Measurements from ENCODE around the gene EIF2B5. TPM values are rescaled to one million over a fixed set of nuclear protein-coding genes. Genes with fewer than 3 reads are reported as not detected.

EIF2B5 gene
- 34.0 and 43.5 TPM in 2 replicates for total RNA-seq

DNA sequence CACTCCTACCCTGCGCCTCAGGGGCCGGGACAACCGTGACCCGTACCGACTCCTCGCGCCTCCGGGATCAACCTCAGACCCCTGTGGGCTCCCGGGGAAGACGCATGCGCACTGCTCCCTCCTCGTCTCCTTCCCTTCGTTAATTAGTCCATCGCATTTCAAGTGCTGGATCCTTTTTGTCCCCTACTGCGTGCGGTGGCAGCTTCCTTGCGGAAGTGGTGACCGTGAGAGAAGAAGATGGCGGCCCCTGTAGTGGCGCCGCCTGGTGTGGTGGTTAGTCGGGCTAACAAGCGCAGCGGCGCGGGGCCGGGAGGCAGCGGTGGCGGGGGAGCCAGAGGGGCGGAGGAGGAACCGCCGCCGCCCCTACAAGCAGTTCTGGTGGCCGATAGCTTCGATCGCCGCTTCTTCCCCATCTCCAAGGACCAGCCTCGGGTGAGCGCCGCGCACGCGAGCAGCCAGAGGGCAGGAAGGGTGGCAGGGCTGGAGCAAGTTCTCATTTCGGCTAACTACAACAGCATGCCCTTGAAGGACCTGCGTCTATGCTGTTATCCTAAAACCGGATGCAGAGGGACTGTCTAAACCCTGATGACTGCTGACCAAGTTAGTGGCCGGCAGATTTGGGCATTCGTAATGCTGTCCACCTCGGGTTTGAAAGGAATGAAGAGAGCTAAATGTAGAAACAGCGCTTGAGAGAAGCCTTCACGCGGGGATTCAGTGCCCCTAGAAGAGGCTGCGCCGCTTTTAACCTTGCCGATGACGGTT lies at the start of gene EIF2B5:
Gene EIF2B5, plus strand, starts transcription at position 210 of the 762 bp plus-strand sequence. Its CDS starts 28 bp downstream, at position 238.

DNA sequence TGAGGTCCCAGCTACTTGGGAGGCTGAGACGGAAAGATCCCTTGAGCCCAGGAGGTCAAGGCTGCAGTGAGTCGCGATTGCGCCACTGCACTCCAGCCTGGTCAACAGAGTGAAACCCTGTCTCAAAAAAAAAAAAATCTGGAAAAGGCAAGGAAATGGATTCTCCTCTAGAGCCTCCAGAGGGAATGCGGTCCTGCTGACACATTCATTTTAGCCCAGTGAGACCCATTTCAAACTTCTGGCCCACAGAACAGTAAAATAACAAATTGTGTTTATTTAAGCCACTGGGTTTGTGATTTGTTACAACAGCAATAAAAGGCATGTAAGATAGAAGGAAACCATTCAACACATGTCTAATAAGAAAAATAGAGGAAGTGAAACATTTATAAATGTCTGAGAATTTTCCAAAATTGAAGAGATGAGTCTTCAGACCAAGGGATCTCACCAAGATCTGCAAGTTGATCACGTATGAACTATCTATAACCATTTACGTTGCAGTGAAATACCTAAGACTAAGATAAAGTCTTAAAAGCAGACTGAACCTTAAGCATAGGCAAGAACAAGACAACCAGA lies 38.3 kb upstream of the EIF2B5 start, which contains the start of gene HTR3E:
Gene HTR3E, plus strand, starts transcription at position 254 of the 573 bp plus-strand sequence. CDS start 466 bp downstream, outside the sequence.

DNA sequence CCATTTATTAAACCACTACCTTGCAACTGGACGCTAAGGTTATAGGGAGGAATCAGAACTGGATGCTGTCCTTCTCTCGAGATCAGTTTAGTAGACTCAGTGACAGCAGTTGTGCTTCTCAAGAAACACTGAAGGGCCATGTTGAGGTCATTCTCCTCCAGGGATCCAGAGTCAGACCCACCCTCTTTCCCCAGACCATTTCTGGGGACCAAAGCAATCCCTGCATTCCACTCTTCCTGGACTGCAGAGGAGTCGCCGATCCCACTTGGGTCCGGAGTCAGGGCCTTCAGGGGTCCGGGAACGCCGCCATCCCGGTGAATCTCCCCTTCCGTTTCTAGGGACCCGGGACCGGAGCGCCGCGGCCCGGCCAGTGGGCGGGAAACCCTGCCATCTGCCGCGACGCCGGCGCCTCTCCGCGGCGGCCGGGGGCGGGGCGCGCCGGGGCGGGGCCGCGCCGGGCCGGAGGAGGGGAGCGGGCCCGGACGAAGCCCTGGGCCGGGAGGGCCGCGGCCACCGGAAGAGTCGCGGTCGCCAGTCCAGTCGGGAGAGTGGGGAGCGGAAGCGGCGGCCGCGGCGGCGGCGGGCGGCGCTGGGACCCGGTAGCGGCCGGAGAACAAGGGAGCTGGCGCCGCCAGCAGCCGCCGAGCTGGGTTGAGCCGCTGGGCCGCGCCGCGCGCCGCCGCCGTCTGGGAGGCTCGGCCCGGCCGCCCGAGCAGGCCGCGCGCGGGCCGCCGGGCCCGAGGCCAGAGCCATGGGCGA lies 19.9 kb downstream of the EIF2B5 start, which contains the start of gene DVL3:
Gene DVL3, plus strand, starts transcription at position 493 of the 759 bp plus-strand sequence. Its CDS starts 259 bp downstream, at position 752.

DNA sequence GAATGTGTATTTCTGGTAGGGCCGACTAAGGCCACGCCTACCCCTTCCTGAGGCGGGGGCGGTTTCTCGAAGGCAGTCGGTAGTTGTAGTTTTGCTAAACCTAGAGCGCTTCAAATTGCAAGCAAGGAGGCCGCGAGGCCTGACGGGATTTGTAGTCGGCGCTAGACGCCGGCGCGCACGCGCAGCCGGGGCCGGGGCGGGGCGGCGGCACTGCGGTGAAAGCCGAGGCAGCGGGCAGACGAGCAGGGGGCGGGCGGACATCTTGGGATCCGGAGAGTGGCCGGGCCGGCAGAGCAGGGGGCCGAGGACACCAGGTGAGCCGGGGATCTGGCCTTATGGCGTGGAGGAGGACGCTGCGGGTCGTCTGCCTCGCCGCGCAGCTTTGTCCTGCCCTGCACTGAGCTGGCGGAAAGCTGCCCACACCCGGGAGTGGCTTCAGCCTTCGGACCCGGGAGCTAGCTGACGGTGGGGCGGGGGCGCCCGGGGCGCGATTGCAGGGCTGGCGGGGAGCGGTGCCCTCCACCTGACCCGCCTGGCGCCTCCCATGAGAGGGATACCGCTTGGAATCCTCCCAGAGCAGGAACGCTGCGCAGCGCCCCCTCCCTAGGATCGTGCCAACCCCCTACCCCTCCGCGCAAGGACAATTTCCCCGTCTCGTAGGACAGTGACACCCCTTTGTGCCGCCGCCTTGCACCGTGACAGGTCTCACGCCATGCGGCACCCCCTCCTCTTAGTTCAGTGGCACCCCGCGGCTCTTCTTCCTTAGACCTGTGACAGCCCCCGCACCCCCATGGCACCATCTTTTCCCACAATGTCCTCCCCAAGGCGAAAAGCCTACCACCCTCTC lies 39.7 kb downstream of the EIF2B5 start, which contains the start of gene AP2M1:
Gene AP2M1, plus strand, starts transcription at position 210 of the 847 bp plus-strand sequence. CDS start 2,139 bp downstream, outside the sequence.

DNA sequence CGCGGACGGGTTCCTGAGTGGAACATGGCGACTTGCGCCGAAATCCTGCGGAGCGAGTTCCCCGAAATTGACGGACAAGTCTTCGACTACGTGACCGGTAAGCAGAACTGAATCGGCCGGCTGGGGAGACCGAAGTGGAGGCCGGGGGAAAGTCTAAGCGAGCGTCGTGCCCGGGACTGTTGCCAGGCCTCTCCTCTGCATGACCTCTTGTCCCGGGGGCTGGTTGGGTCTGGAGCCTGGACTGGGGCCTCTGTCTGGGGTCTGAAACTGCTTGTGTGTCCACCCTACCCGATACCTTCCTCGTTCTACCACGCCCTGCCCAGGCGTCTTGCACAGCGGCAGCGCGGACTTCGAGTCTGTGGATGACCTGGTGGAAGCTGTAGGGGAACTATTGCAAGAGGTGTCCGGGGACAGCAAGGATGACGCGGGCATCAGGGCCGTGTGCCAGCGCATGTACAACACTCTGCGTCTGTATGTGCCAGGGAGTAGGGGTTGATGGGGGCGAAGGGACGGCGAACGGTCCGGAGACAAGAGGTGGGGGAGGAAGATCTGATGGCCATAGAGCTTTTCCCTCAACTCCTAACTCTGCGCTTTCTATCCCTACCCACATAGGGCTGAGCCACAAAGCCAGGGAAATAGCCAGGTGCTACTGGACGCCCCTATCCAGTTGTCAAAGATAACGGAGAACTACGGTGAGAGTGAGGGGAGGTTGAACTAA lies 51.2 kb downstream of the EIF2B5 start, which contains the start of gene ABCF3:
Gene ABCF3, plus strand, starts transcription at position 16 of the 718 bp plus-strand sequence. Its CDS starts 9 bp downstream, at position 25.

Other genes with a start within 250 kb of the EIF2B5 start
- gene ABCC5, start 117.5 kb upstream of the EIF2B5 start, total RNA-seq, result 10.6 and 19.1 TPM in 2 replicates
- gene HTR3D, start 103.6 kb upstream of the EIF2B5 start, total RNA-seq, result not detected in 2 replicates
- under 0.01 and 0.09 TPM in 2 replicates for gene HTR3C, start 82.3 kb upstream of the EIF2B5 start, total RNA-seq
- not detected in 2 replicates for gene HTR3E, start 38.3 kb upstream of the EIF2B5 start, total RNA-seq
- 17.8 and 21.4 TPM in 2 replicates for gene DVL3, start 20.0 kb downstream of the EIF2B5 start, total RNA-seq
- 468 and 497 TPM in 2 replicates for gene AP2M1, start 39.5 kb downstream of the EIF2B5 start, total RNA-seq
- 49.1 and 53.1 TPM in 2 replicates for gene ABCF3, start 50.8 kb downstream of the EIF2B5 start, total RNA-seq
- gene VWA5B2, start 94.2 kb downstream of the EIF2B5 start, total RNA-seq, result not detected in 2 replicates
- 17.8 and 21.1 TPM in 2 replicates for gene ALG3, start 113.6 kb downstream of the EIF2B5 start, total RNA-seq
- 2.6 and 4.0 TPM in 2 replicates for gene EEF1AKMT4, start 114.3 kb downstream of the EIF2B5 start, total RNA-seq
- gene CAMK2N2, start 126.2 kb downstream of the EIF2B5 start, total RNA-seq, result not detected in 2 replicates
- not detected in 2 replicates for gene ECE2, start 140.7 kb downstream of the EIF2B5 start, total RNA-seq
- gene PSMD2, start 163.9 kb downstream of the EIF2B5 start, total RNA-seq, result 331 and 355 TPM in 2 replicates
- 207 TPM in 2 replicates for gene EIF4G1, start 179.2 kb downstream of the EIF2B5 start, total RNA-seq
- gene FAM131A, start 202.2 kb downstream of the EIF2B5 start, total RNA-seq, result 27.2 and 28.5 TPM in 2 replicates
- gene CLCN2, start 226.2 kb downstream of the EIF2B5 start, total RNA-seq, result 1.8 and 2.6 TPM in 2 replicates
- 81.6 and 88.5 TPM in 2 replicates for gene POLR2H, start 226.4 kb downstream of the EIF2B5 start, total RNA-seq
- gene THPO, start 242.8 kb downstream of the EIF2B5 start, total RNA-seq, result under 0.01 and 0.09 TPM in 2 replicates
- 0.43 and 0.69 TPM in 2 replicates for gene CHRD, start 244.7 kb downstream of the EIF2B5 start, total RNA-seq

All from dermis lymphatic vessel endothelial cell (primary cell).